HG02798 (cell line): ENCODE results near the gene USP53.
"Not testable (repeated sequence)": the region's sequence is repeated elsewhere in the genome, so short reads cannot be mapped to it uniquely, and the experiment has no call there.

Source experiments
- ATAC-seq: cut with Tn5 transposase; IDR thresholded peaks from one replicate; pipeline ENCODE4 v1.9.1; 2021; ENCODE audit warnings: mild to moderate bottlenecking; ENCODE audit not compliant: unreplicated experiment, poor library complexity

Gene USP53

GRCh38 chr4:119310826-119311225 is 98.3 kb downstream of the USP53 start:
- ATAC-seq = no peak

- no peak for ATAC-seq
Measured at GRCh38 chr4:119313237-119313636, 100.7 kb downstream of the USP53 start.

- peak; percentile 75 for ATAC-seq
Measured at GRCh38 chr4:119314356-119314755, 101.8 kb downstream of the USP53 start.

GRCh38 chr4:119315036-119315435 is 102.5 kb downstream of the USP53 start:
- no peak for ATAC-seq

- no peak for ATAC-seq
Measured at GRCh38 chr4:119317990-119318389, 105.5 kb downstream of the USP53 start.

GRCh38 chr4:119321921-119322687 is 109.6 kb downstream of the USP53 start, which contains the start of gene FABP2:
Gene FABP2 (minus strand): TSS chr4:119322138. CDS start chr4:119322102, 36 bp downstream.
- no peak for ATAC-seq

GRCh38 chr4:119328695-119329094 is 116.2 kb downstream of the USP53 start:
- no peak for ATAC-seq

GRCh38 chr4:119329835-119330620 is 117.5 kb downstream of the USP53 start:
- no peak for ATAC-seq

- not testable (repeated sequence) for ATAC-seq
Measured at GRCh38 chr4:119336332-119336979, 123.9 kb downstream of the USP53 start.

- ATAC-seq = no peak
Measured at GRCh38 chr4:119337010-119337409, 124.5 kb downstream of the USP53 start.

GRCh38 chr4:119339895-119340294 is 127.4 kb downstream of the USP53 start:
- not testable (repeated sequence) for ATAC-seq

- ATAC-seq = not testable (repeated sequence)
Measured at GRCh38 chr4:119343293-119343692, 130.8 kb downstream of the USP53 start.
